ENCODE data around the gene CERK.

GRCh38 chr22:46650078-46650810, 87.8 kb downstream of the CERK start:
- TF ChIP-seq EZH2 (IDR thresholded peaks at IDR 0.05) (no peak), POLR2AphosphoS5 (IDR thresholded peaks at IDR 0.05; ENCODE audit: borderline replicate concordance, low read depth, low read length) (no peak)

All from SK-N-MC (cell line).